SK-N-MC (cell line): ENCODE measurements around the gene CHPF2.

Experiments used
- EZH2 ChIP-seq: fragments of 200-600 bp; sonication (generic); IDR thresholded peaks from one replicate; pipeline ENCODE4 v1.6.1; 2017; ENCODE audit warnings: antibody characterized with exemption
- FOXP2 ChIP-seq: optimal IDR thresholded peaks from 2 replicates; pipeline ENCODE3; 2011; ENCODE audit warnings: mild to moderate bottlenecking, moderate library complexity; ENCODE audit not compliant: insufficient read depth; ENCODE audit errors: extremely low read length, control extremely low read depth
- POLR2AphosphoS5 ChIP-seq: IDR thresholded peaks from 2 replicates; pipeline ENCODE4 v1.6.1; 2012; ENCODE audit warnings: mild to moderate bottlenecking, low read depth, low read length, borderline replicate concordance

- TF ChIP-seq POLR2AphosphoS5 (no peak), EZH2 (no peak), FOXP2 (no peak)
Observed at GRCh38 chr7:151212626-151213025, 19.7 kb upstream of the CHPF2 start.
